ENCODE measurements around the gene CALM3. TPM values are rescaled to one million over a fixed set of nuclear protein-coding genes. Genes with fewer than 3 reads are reported as not detected.

CALM3 gene
- total and polyA plus RNA-seq, 2 of the 13 experiments (the other 11 are each of a cell fraction or from before 2014, with no cell fraction given), result 239 to 258 TPM

- Histone ChIP-seq H3K27me3 (ENCODE audit: control insufficient read depth in 1 of 2, insufficient read depth in 2 of 2, low read length in 2 of 2) (peaks cover 11 to 43% of the 10 kb centered on the region in 2 experiments), H3K79me2 (ENCODE audit: insufficient read depth, low read length) (no peaks in the 10 kb centered on the region), H3K4me3 (replicated peaks in 1 of 3; ENCODE audit: insufficient read depth in 1 of 3, low read depth in 2 of 3, low read length in 3 of 3) (peak overlapping the region in 1 of 3 experiments; percentile 16; a peak in 1 of 6 replicates), H3K9me3 (ENCODE audit: low read length) (no peaks in the 10 kb centered on the region), H3K36me3 (replicated peaks in 1 of 2; ENCODE audit: control insufficient read depth in 1 of 2, insufficient read depth in 2 of 2, low read length in 2 of 2) (no peaks in the 10 kb centered on the region), H3K27ac (ENCODE audit: extremely low read length, insufficient read depth, low read length) (no peak overlapping the region), H3K9ac (ENCODE audit: insufficient read depth, low read depth, low read length) (no peak overlapping the region), H3K4me2 (ENCODE audit: low read depth, low read length) (peak overlapping the region; percentile 39; the same call in 1 of the 2 replicates), H3K4me1 (ENCODE audit: insufficient read depth, low read length) (peaks cover 13% of the 10 kb centered on the region), H2AFZ (ENCODE audit: low read length) (no peak overlapping the region), H4K20me1 (ENCODE audit: insufficient read depth, low read length) (no peaks in the 10 kb centered on the region)
- ChIA-PET CTCF (ENCODE audit: low intra/inter-chr PET ratio, low total read pairs) (no interaction called here), POLR2A (no interaction called here)
- TF ChIP-seq CERS6 (CRISPR knock-in tag; IDR thresholded peaks at IDR 0.05) (no peak), ZBTB33 (CRISPR knock-in tag; IDR thresholded peaks at IDR 0.05) (peak; percentile 71), SP1 (IDR thresholded peaks at IDR 0.05) (no peak), SP1 (CRISPR knock-in tag; IDR thresholded peaks at IDR 0.05) (peak; percentile 39; the same call in 1 of the 2 replicates)
- no peak for DNase-seq (ENCODE audit: low spot score)
- FAIRE-seq, result no peak
- no TSS peak for BruUV-seq (replicated peaks)
- intact Hi-C loops (cut with micrococcal nuclease; ENCODE audit: unreplicated experiment) (no loop called here), in situ Hi-C loops (cut with HindIII; ENCODE audit: extremely low pct_ligation_motif_present, low pct_unique_long_range_greater_than_20kb) (no loop called here)
- ATAC-seq, result peak; percentile 14; the same call in 2 of the 3 replicates
- 8% methylated on average over 27 of the region's 38 CpGs for WGBS (ENCODE audit: low lambda C conversion rate)
These were observed 33.0 kb downstream of the CALM3 start for GRCh38 chr19:46634045-46634655.

Measured in HepG2 (cell line).